ENCODE measurements around the gene NDUFA8.
A peak's percentile ranks its signal among the peaks of the same experiment; 100 is the strongest.

Gene NDUFA8

DNA sequence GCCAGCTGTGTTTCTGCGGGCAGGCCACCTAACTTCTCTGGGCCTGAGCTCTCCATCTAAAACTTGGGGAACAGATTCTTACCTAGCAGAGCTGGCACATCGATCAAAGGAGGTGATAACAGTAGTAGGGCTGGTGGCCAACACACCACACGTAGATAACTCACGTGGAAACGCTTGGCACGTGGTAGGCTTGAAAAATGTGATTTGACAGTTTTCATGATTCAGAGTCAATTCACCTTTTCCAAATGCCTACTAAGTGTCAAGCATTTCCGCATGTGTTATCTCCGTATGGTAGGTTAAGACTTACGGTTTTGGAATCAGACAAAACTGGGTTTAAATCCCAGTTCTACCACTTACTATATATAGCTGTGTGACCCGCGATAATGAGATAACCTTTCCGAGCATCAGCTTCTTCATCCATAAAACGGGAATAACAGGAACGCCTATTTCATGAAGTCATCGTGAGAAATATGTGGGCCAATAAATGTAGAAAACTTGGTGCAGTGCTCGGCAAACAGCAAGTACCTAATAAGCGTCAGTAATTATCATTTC, 25.5 kb downstream of the NDUFA8 start:
- DNase-seq, result no peak

DNA sequence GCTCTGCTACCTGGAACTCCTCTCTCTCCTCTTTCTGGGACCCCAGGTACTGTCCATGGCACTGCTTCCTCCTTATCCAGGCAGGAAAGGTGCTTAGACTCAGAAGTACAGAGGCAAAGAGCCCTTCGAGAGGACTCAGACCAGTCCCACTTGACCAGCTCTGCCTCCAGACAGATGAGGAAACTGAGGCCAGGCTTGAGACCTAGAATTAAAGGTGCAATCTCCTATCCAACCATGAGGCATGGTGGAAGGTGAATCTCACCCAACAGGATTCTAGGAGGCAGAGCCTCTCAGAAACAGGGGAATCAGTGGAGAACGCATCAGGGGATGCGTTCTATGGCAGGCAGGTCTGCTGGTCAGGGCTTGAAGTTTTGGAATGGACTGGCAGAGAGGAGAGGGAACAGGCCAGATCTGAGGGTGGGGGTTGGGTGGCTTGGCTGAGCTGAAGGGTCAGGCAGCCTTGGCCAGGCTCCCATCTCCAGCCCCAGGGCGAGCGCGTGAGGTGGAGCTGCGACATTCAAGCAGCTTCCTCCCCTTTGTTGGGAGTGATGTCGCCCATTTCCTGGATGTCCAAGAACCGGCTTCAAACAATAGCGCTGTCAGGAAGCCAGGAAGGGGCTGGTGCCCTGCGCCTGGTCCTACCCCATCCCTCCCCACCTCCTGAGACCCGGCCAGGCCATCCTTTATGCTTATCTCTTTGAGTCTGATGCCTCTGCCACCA, 26.2 kb downstream of the NDUFA8 start:
- DNase-seq, result no peak

DNA sequence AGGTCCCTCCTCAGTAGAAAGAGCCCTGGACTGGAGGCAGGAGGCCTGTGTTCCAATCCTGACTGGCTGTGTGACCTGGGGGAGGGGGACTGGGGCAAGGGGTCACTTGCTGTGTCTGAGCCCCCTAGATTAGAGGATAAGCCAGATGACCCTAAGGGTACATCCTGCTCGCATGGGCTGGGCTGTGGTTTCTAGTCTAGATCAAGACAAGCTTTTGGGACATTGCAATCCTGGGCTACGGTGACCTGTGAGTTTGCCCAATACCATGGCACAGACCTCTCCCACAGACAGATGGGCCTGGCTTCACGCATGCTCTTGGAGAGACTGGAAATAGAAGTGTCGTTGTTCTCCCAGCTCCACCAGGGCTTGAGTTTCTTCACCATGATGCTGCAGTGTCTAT, 27.0 kb downstream of the NDUFA8 start:
- no peak for DNase-seq

- DNase-seq, result no peak
Measured at GRCh38 chr9:122131401-122132001, 28.1 kb downstream of the NDUFA8 start.

- no peak for DNase-seq
Measured at GRCh38 chr9:122130837-122131236, 28.7 kb downstream of the NDUFA8 start.

- DNase-seq, result no peak
Measured at GRCh38 chr9:122129969-122130368, 29.6 kb downstream of the NDUFA8 start.

GRCh38 chr9:122128969-122129343, 30.6 kb downstream of the NDUFA8 start:
- DNase-seq, result no peak

DNA sequence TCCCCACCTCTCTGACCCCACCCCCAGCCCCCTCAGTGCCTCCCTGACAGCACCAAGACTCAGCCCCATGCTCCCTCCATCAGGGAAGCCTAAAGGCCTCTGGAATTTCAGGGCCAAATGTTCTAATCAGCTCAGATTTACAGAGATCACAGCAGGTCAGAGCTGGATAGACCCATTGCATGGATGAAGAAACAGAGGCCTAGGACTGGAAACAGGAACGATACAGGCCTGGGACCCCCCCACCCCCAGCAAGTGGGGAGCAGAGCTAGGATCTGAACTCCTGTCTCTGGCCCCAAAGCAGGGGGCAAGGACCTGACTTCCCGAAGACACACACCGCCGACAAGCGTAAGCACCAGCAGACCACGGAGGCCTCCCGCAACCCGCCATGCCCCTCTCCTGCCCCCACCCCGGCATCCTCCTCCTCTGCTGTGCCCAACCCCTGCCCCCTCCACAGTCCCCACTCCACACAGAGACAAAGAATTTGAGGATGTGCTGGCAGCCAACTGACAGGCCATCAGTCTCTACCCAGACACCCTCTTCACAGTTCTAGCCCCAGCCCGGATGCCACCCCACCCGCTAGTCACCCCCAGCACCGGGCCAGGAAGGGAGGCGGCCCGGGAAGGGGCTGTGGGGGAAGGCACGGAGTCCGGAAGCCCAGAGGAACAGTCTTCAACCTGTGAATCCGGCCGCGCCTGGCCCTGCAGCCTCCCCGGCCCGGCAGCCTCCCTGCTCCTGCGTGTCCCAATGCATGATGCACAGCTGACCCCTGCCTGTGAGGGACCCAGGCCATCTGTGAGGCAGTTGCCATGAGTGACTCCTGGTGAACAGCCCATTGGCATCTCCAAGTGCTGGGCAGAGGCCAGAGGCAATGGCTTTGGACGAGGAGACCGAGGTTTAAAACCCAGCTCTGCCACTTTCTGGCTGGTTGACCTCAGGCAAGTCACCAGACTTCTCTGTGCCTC, 31.3 kb downstream of the NDUFA8 start:
- DNase-seq, result peak; percentile 59

GRCh38 chr9:122127396-122127798, 32.2 kb downstream of the NDUFA8 start:
- DNase-seq, result peak; percentile 63

DNA sequence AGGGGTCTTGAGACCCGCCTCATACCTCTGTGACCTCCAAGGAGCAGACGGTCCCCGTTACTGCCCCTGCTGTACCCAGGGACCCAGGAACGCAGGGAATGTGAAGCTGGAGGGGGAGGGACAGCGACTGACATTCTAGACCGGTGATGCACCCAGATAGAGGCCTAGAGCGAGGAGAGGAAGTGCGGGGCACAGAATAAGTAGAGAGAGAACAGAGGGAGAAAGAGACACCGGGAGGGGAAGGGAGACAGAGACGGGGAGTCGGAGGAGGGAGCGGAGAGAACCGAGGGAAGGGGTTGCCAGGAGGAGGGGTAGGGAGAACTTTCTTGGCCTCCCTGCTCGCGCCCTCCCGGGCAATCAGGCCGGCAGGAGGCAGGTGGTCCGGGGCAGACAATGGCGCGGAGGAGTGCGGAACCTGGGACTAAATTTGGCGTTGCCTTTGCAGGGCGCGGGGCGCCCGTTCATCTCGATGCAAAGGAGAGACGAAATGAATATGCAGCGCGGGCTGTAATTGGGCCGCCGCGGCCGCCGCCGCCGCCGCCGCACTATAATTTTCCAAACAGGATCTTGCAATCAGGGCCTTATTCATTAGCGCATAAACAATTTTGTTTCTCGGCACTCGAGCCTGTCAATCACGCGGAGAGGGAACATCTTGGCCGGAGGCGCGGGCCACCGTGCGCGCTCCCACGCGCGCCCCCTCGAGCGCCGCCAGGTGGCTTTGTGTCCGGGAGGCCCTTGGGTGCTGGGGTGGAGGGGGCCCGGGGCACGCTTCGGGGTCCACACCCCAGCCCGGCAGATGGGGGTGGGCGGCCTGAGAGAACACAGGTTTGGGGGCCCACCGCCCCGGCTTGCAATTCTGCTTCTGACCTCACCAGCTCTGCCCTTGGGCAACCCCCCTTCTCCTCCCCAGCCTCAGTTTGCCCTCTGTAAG, 33.0 kb downstream of the NDUFA8 start:
- DNase-seq, result peak; percentile 59

GRCh38 chr9:122125509-122126330, 33.9 kb downstream of the NDUFA8 start:
- no peak for DNase-seq

DNA sequence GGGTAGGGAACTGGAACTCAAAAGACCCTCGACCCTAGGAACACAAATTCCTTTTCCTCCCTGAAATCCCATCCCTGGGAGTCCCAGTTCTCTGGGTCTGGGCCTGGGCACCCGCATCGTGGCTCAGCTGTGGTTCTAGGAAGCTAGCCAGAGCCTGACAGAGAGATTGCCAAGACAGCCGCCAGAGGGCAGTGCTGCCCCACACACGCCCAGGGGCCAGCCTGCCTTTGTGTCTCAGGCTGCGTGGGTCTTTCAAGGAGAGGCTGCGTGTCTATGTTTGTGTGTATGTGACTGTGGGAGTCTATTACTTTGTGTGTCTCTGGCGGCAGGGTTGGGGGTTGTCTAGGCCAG, 34.4 kb downstream of the NDUFA8 start:
- peak; percentile 93 for DNase-seq

- no peak for DNase-seq
Measured at GRCh38 chr9:122124528-122124927, 35.1 kb downstream of the NDUFA8 start.

DNA sequence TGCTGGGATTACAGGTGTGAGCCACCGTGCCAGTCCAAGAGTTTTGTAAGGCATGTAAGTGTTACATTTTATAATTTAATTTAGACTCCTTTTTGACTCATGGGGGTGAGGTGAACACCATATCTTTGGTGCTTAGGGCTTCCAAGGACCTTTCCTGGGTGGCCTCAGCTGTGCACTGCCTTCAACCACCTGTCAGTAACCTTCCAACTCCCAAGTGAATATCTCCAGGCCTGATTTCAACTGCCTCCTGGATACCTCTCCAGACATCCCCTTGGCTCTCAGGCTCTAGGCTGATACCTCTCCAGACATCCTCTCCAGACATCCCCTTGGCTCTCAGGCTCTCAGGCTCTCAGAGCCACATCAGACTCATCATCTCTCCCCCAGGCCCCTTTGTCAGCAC, 35.5 kb downstream of the NDUFA8 start:
- DNase-seq, result no peak

- peak; percentile 90 for DNase-seq
Measured at GRCh38 chr9:122122903-122123632, 36.5 kb downstream of the NDUFA8 start.

DNA sequence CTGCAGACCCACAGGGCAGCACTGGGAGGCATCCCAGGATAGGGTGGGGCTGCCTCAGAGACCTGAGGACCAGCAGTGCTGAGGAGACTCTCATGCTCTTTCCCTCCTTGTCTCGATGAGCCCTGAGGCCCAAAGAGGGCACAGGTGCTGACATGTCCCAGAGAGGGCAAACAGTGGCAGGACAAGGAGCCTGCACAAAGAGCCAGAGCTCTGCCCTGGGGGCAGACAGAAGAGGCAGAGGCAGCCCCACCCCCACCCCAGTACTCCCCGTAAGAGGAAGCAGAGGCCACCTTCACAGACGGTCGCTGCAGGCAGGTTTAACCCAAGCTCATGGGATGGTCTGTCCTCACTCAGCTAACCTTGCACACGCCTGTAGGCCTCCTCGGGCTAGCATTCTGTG, 37.1 kb downstream of the NDUFA8 start:
- no peak for DNase-seq

DNA sequence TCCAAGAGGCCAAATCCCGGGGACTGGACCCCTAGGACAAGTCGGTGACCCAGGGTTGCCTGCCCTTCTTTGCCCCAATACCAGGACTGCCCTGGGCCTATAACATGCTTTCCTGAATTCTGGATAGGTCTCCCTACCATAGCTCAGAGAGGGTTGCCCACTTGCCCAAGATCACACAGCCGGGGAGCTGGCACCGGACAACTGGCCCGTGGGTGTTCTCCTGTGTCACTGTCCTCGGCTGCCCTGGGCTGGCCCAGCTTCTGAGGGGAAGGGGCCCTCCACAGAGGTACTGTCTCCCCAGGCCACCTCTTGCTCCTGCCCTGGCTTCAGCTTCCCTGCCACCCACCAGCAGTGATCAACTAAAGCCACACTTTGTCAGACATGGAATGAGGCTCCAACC, 37.6 kb downstream of the NDUFA8 start:
- no peak for DNase-seq

GRCh38 chr9:122121391-122121790, 38.2 kb downstream of the NDUFA8 start:
- DNase-seq, result no peak

DNA sequence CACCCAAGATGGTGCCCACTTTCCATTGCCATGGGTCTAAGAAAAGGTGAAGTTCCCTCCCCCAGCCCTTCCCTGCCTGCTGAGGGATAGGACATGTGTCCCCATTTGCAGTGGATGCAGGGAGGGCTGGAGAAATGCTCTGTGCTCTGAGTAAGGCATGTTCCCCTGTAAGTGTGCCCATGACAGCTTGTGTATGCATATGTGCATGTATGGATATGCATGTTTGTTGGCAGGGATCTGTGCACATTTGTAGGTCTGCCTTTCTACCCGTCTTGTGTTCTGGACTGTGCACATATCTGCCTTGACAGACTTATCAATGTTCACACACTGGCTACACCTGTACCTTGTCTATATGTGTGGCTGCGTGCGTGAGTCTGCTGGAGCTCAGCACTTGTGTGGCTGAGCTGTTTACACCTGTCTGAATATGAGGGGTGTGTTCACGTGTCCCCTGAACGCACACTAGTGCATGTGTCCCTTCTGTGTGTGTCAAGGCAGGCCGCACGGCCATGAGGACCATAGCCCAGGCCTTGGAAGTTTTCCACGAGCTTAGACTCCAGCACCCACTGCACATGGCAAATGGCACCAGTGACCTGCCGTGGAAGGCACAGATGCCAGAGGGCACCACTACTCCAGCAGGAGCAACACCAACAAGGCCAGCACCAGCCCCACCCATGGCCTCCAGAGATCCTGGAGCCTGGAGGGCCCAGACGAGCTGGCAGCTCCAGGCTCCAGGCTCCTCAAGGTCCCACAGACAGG, 39.1 kb downstream of the NDUFA8 start:
- no peak for DNase-seq

DNA sequence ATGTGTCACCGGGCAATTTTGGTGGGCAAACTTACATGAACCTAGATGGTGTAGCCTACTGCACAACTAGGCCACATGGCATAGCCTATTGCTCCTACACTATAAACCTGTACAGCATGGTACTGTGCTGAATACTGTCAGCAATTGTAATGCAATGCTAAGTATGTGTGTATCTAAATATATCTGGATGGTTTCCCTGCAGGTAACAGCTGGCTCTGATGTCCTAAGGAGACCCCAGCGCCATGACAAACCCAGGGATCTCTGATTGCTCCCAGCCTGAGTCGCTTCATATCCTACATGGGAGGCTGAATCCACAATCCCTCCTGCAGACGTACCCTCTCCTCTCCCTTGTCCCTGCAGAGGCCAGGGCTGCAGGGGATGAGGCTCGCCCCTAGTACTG, 39.9 kb downstream of the NDUFA8 start:
- no peak for DNase-seq
